K562 (cell line): Measurements from ENCODE around the gene IL6R. TPM values are rescaled to one million over a fixed set of nuclear protein-coding genes. Genes with fewer than 3 reads are reported as not detected.

Experiments used
- ATAC-seq: fragments of 200-7000 bp; cut with Tn5 transposase; 3 replicates; pipeline ENCODE4 v1.9.1; 2020; ENCODE audit warnings: moderate library complexity
- BruUV-seq: library from RNA; stranded (reverse); fragments of 400-500 nt; replicated peaks from 2 replicates; lab custom pipeline; 2021; lab: Mats Ljungman, UMichigan
- CTCF ChIA-PET: fragments of 300-600 bp; formaldehyde crosslinking; extraction: SDS; loops from one replicate; lab custom pipeline; 2021; ENCODE audit warnings: low intra/inter-chr PET ratio; lab: Yijun Ruan, JAX
- POLR2A ChIA-PET: fragments of 300-600, 350-650 bp; sonication (Branson Sonifier 250); formaldehyde crosslinking; extraction: SDS; loops from one replicate; lab custom pipeline; 2021; ENCODE audit warnings: antibody characterized with exemption, inconsistent platforms; lab: Yijun Ruan, JAX
- DNase-seq, 4 experiments: peaks; one replicate each; pipeline versions ENCODE4 v3.0.0 to v3.0.0-alpha.2; 2011 to 2018; ENCODE audit warnings: low spot score in 3 of 4, mixed read lengths in 3 of 4; ENCODE audit errors: extremely low read depth in 1 of 4
- FAIRE-seq: peaks from 2 replicates; lab custom pipeline; 2011; peaks lifted over from hg19 to GRCh38; lab: Jason Lieb, UNC
- H2AFZ ChIP-seq: 2 replicates; pipeline ENCODE4 v1.6.0; 2011; ENCODE audit warnings: low read depth, low read length, control low read depth, inconsistent platforms
- H3K27ac ChIP-seq: fragments of 200-600 bp; 3 replicates; pipeline ENCODE4 v1.8.0; 2011; ENCODE audit warnings: low read depth, mild to moderate bottlenecking, control low read depth, inconsistent platforms, low read length, moderate library complexity, mixed read lengths; ENCODE audit errors: extremely low read depth
- H3K27me3 ChIP-seq, 2 experiments: fragments of 300-600 bp in 1 of 2; 2 replicates in 1 of 2; 3 replicates in 1 of 2; pipeline versions ENCODE4 v1.6.0 to v1.8.0; 2011; ENCODE audit warnings: inconsistent platforms in 2 of 2, low read length in 2 of 2, mild to moderate bottlenecking in 1 of 2, mixed read lengths in 1 of 2, moderate library complexity in 1 of 2; ENCODE audit not compliant: control insufficient read depth in 2 of 2, insufficient read depth in 2 of 2
- H3K36me3 ChIP-seq: fragments of 300-600 bp; 3 replicates; pipeline ENCODE4 v1.8.0; 2011; ENCODE audit warnings: mild to moderate bottlenecking, low read length, inconsistent platforms; ENCODE audit not compliant: control insufficient read depth, insufficient read depth
- H3K4me1 ChIP-seq, 2 experiments: fragments of 200-600 bp in 1 of 2; replicated peaks in 1 of 2; 2 replicates in 1 of 2; 3 replicates in 1 of 2; pipeline versions ENCODE4 v1.5.1 to v1.8.0; 2011; ENCODE audit warnings: inconsistent platforms in 2 of 2, low read length in 2 of 2, mild to moderate bottlenecking in 1 of 2, mixed read lengths in 1 of 2, moderate library complexity in 1 of 2; ENCODE audit not compliant: control insufficient read depth in 2 of 2, insufficient read depth in 2 of 2
- H3K4me2 ChIP-seq: 2 replicates; pipeline ENCODE4 v1.6.1; 2011; ENCODE audit warnings: low read length, control low read depth, inconsistent platforms, mixed read lengths; ENCODE audit not compliant: insufficient read depth
- H3K4me3 ChIP-seq: fragments of 200-600 bp; sonication (generic), shearing (Covaris generic); 2 replicates; pipeline ENCODE4 v1.5.1; 2016; ENCODE audit warnings: control low read depth, inconsistent platforms
- H3K79me2 ChIP-seq: fragments of 200-600 bp; 3 replicates; pipeline ENCODE4 v1.8.0; 2011; ENCODE audit warnings: low read length, inconsistent platforms; ENCODE audit not compliant: control insufficient read depth, insufficient read depth
- H3K9ac ChIP-seq, 2 experiments: 2 replicates each; pipeline versions ENCODE4 v1.6.0 to v1.6.1; 2011; ENCODE audit warnings: low read depth in 2 of 2, low read length in 2 of 2, control low read depth in 1 of 2, inconsistent platforms in 1 of 2, mild to moderate bottlenecking in 1 of 2, mixed read lengths in 1 of 2; ENCODE audit not compliant: insufficient read depth in 1 of 2
- H3K9me1 ChIP-seq: one replicate; pipeline ENCODE4 v1.6.0; 2011; ENCODE audit warnings: inconsistent platforms, mild to moderate bottlenecking, low read length, moderate library complexity; ENCODE audit not compliant: control insufficient read depth, insufficient read depth
- H3K9me3 ChIP-seq: replicated peaks from 2 replicates; pipeline ENCODE4 v1.5.1; 2011; ENCODE audit warnings: low read depth, low read length, inconsistent platforms; ENCODE audit not compliant: control insufficient read depth, insufficient read depth
- H4K20me1 ChIP-seq: replicated peaks from 2 replicates; pipeline ENCODE4 v1.6.1; 2011; ENCODE audit warnings: low read length, inconsistent platforms, mixed read lengths; ENCODE audit not compliant: control insufficient read depth, insufficient read depth
- CREBBP ChIP-seq: IDR thresholded peaks from one replicate; pipeline ENCODE4 v1.6.1; 2012; ENCODE audit warnings: low read depth, mild to moderate bottlenecking, control low read depth, inconsistent platforms, low read length
- GMEB1 ChIP-seq: fragments of 250-450 bp; sonication (Bioruptor Pico); IDR thresholded peaks from 2 replicates; pipeline ENCODE4 v1.4.0; 2020; ENCODE audit warnings: mild to moderate bottlenecking
- NR2C1 ChIP-seq, 2 experiments: fragments of 450-650 bp; IDR thresholded peaks; 2 replicates each; pipeline ENCODE4 v1.6.1; 2017; ENCODE audit warnings: mild to moderate bottlenecking in 2 of 2, antibody characterized with exemption in 1 of 2, inconsistent platforms in 1 of 2, missing compliant biosample characterization in 1 of 2, missing genetic modification characterization in 1 of 2
- PTRF ChIP-seq: fragments of 450-650 bp; IDR thresholded peaks from 2 replicates; pipeline ENCODE4 v1.6.1; 2016; ENCODE audit warnings: mild to moderate bottlenecking, missing genetic modification characterization, missing compliant biosample characterization
- RERE ChIP-seq: sonication (generic); formaldehyde crosslinking; IDR thresholded peaks from 2 replicates; pipeline ENCODE4 v1.8.0; 2023; ENCODE audit warnings: missing genetic modification reagents, mild to moderate bottlenecking, borderline replicate concordance
- RFX5 ChIP-seq: IDR thresholded peaks from 2 replicates; pipeline ENCODE4 v1.6.1; 2011; ENCODE audit warnings: low read depth, mild to moderate bottlenecking, improper control_type of control experiment, low read length
- ZFP91 ChIP-seq: sonication (generic); formaldehyde crosslinking; IDR thresholded peaks from 2 replicates; pipeline ENCODE4 v1.8.0; 2022; ENCODE audit warnings: mild to moderate bottlenecking, missing genetic modification reagents
- ZNF165 ChIP-seq: fragments of 250-450 bp; sonication (Bioruptor Pico); IDR thresholded peaks from 2 replicates; pipeline ENCODE4 v1.4.0; 2020; ENCODE audit warnings: borderline replicate concordance
- ZNF274 ChIP-seq: IDR thresholded peaks from 2 replicates; pipeline ENCODE4 v1.6.1; 2011; ENCODE audit warnings: low read depth, mild to moderate bottlenecking, low read length, moderate library complexity, borderline replicate concordance
- WGBS: fragments of 100-300 bp; shearing (Covaris generic); methylation state at CpG from one replicate; pipeline ENCODE4 v1.1.6; 2016; ENCODE audit warnings: low coverage, mixed read lengths; ENCODE audit not compliant: insufficient coverage; ENCODE audit errors: missing lambda C conversion rate; 5-methylcytosine and 5-hydroxymethylcytosine counted together
- in situ Hi-C: fragments of 300-500 bp; cut with MboI; formaldehyde crosslinking; loops from 4 replicates; pipeline ENCODE4 v1.15.0; 2018; ENCODE audit warnings: inconsistent platforms, mixed read lengths
- intact Hi-C: fragments of 100-400 bp; cut with micrococcal nuclease; formaldehyde crosslinking; loops from 2 replicates; pipeline ENCODE4 v1.14.2; 2022
- polyA plus RNA-seq, 8 experiments: library from polyadenylated mRNA; depleted of rRNA in 4 of 8; stranded (reverse) in 5 of 8; unstranded in 3 of 8; fragments of >200 nt; fragmentation: Nextera tagmentation in 2 of 8; fragmentation: Illumina TruSeq in 1 of 8; extraction: Ambion mirVana in 2 of 8; extraction: Trizol in 1 of 8; gene quantifications; 2 replicates each; pipeline versions ENCODE4 v1.2.1 to v1.2.3, GENCODE V29; 2011 to 2014; ENCODE audit warnings: inconsistent platforms in 1 of 8, missing spikeins in 1 of 8
- total RNA-seq, 7 experiments: library from RNA; depleted of rRNA in 6 of 7; stranded (reverse); fragments of >200 nt in 6 of 7; fragmentation: Illumina TruSeq in 2 of 7; extraction: Trizol in 2 of 7; gene quantifications; 2 replicates each; pipeline versions ENCODE4 v1.2.1 to v1.2.3, GENCODE V29; 2011 to 2021; ENCODE audit warnings: low replicate concordance in 1 of 7

IL6R gene
- total and polyA plus RNA-seq, 9 of the 15 experiments (the other 6 are each of a cell fraction or from before 2014, with no cell fraction given): 0.05 to 1.1 (median 0.11) TPM; not detected in 2

DNA sequence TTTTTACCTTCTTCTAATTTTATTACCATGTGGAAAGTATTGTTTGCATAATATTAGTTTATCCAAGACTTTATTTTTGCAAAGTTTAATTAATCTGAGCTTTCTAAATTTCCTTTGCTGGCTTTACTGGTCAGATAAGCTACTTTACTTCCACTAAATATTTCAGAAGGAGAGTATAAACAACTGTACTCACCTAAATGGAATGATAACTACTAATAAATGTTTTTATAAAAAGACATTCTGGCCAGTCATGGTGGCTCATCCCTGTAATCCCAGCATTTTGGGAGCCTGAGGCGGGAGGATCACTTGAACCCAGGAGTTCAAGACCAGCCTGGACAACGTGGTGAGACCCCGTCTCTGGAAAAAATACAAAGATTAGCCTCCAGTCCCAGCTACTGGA lies 43.8 kb upstream of the IL6R start:
- no peaks in the 10 kb centered on the region for H3K36me3 ChIP-seq
- no peak for DNase-seq
- no peak overlapping the region for H3K27ac ChIP-seq
- TF ChIP-seq RERE (CRISPR knock-in tag) (no peak), PTRF (no peak), GMEB1 (no peak), RFX5 (no peak), ZNF274 (no peak), ZNF165 (no peak), ZFP91 (no peak), NR2C1 (IDR thresholded peaks at IDR 0.05) (no peak), NR2C1 (tag; IDR thresholded peaks at IDR 0.05) (no peak), CREBBP (no peak)
- TF ChIP-seq, all 486 proteins: peak for 0
- no peak for FAIRE-seq
- Histone ChIP-seq H3K27me3 (no peaks in the 10 kb centered on the region), H3K9ac (no peak overlapping the region), H3K79me2 (no peaks in the 10 kb centered on the region), H3K4me3 (no peak overlapping the region), H3K9me3 (no peaks in the 10 kb centered on the region; the same call in 1 of the 2 replicates), H4K20me1 (no peaks in the 10 kb centered on the region), H3K4me1 (no peaks in the 10 kb centered on the region; a peak in 2 of 5 replicates), H2AFZ (no peak overlapping the region), H3K9me1 (no peaks in the 10 kb centered on the region), H3K4me2 (no peak overlapping the region)
- POLR2A ChIA-PET: interaction anchor here (0.5 kb wide), 1 partner anchor 748 kb away, joined by 3 read pairs; the partner anchor contains the start of gene S100A16
- CTCF ChIA-PET: no interaction called here
- in situ Hi-C loops (no loop called here), intact Hi-C loops (no loop called here)
- no peak for ATAC-seq
- no TSS peak for BruUV-seq
- WGBS: 21% methylated on average over 3 of the region's 3 CpGs
